Gastrocnemius medialis (tissue), 4 donors: ENCODE data around the gene DBH. TPM values are rescaled to one million over a fixed set of nuclear protein-coding genes. Genes with fewer than 3 reads are reported as not detected.

Experiments used
- ATAC-seq, 2 donors: fragments of 150-250 bp; one replicate each; pipeline ENCODE4 v1.9.1; 2016
- DNase-seq, 2 donors: peaks; one replicate each; pipeline ENCODE4 v3.0.0-alpha.2; 2019
- H3K27ac ChIP-seq, 4 donors: fragments of 200-600 bp; sonication (generic); 1 replicate in 1 of 4; 2 replicates in 3 of 4; pipeline ENCODE4 v1.5.1; 2016 to 2018; ENCODE audit warnings: mild to moderate bottlenecking in 2 of 4, moderate library complexity in 1 of 4
- H3K27me3 ChIP-seq, 3 donors: fragments of 200-600 bp; sonication (generic) in 2 of 3; 1 replicate in 1 of 3; 2 replicates in 2 of 3; pipeline versions ENCODE4 v1.5.1 to v1.6.0; 2016 to 2019; ENCODE audit warnings: mild to moderate bottlenecking in 1 of 3, moderate library complexity in 1 of 3
- H3K36me3 ChIP-seq, 2 donors: fragments of 200-600 bp; sonication (generic) in 1 of 2; one replicate each; pipeline ENCODE4 v1.5.1; 2017 to 2018
- H3K4me1 ChIP-seq, 2 donors: fragments of 200-600 bp; sonication (generic) in 1 of 2; one replicate each; pipeline ENCODE4 v1.5.1; 2016 to 2017; ENCODE audit warnings: mild to moderate bottlenecking in 2 of 2
- H3K4me3 ChIP-seq, 4 donors: fragments of 200-600 bp; sonication (generic) in 3 of 4; 1 replicate in 1 of 4; 2 replicates in 3 of 4; pipeline ENCODE4 v1.5.1; 2016 to 2019; ENCODE audit warnings: mild to moderate bottlenecking in 2 of 4
- H3K9me3 ChIP-seq, 3 donors: fragments of 200-600 bp; sonication (generic) in 2 of 3; 1 replicate in 1 of 3; 2 replicates in 2 of 3; pipeline ENCODE4 v1.5.1; 2016 to 2019
- CTCF ChIP-seq, 5 experiments: fragments of 450-650 bp in 3 of 5; fragments of 200-600 bp in 2 of 5; sonication (generic) in 2 of 5; IDR thresholded peaks in 4 of 5; conservative IDR thresholded peaks in 1 of 5; 1 replicate in 4 of 5; 2 replicates in 1 of 5; pipeline ENCODE4 v1.5.1; 2016 to 2019; ENCODE audit warnings: antibody characterized with exemption in 5 of 5, mild to moderate bottlenecking in 3 of 5, moderate library complexity in 3 of 5
- POLR2A ChIP-seq, 2 donors: fragments of 450-650 bp; IDR thresholded peaks; one replicate each; pipeline ENCODE4 v1.6.1; 2017; ENCODE audit warnings: antibody characterized with exemption in 2 of 2, mild to moderate bottlenecking in 2 of 2, moderate library complexity in 2 of 2
- in situ Hi-C, 4 donors: fragments of 200-750 bp; cut with MboI; loops; one replicate each; pipeline versions ENCODE4 v1.15.0 to v1.8.0; 2017; ENCODE audit warnings: low sequenced_read_pairs in 4 of 4
- intact Hi-C: fragments of 100-400 bp; cut with DNase I; formaldehyde crosslinking; loops from one replicate; pipeline ENCODE4 v1.15.1; 2023; ENCODE audit warnings: low total_unique reads
- total RNA-seq, 4 donors: library from RNA; depleted of rRNA; stranded (reverse); fragments of >200 nt; gene quantifications; one replicate each; pipeline versions ENCODE4 v1.1.0 to v1.2.3, GENCODE V29; 2016

DBH gene
- total RNA-seq, 4 donors from 2014 or later = not detected

DNA sequence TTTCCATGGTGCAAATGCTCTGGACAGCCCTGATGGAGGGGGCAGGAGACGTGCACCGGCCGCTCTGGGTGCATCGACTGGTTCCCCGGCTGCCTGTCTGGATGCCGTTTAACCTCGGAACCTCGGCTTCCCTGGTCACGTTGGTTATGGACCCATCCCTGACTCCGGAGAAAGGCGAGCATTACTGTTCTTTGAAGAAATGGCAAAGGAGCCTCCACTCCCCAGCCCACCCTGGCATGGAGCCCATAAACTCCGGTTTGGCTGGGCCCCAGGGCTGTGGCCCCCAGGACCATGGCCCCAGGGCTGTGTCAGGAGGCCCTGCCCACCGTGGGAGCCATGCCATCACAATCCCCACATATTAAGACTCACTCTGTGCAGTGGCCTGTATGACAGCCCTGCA lies 28.9 kb downstream of the DBH start:
- peaks cover 0 to 8% (median 8%) of the 10 kb centered on the region in 3 donors for H3K27me3 ChIP-seq
- H3K4me1 ChIP-seq = no peaks in the 10 kb centered on the region
- in situ Hi-C loops (no loop called here), intact Hi-C loops (no loop called here)
- DNase-seq (no peak), ATAC-seq (no peak)
- H3K27ac ChIP-seq = no peak overlapping the region
- no peaks in the 10 kb centered on the region for H3K9me3 ChIP-seq
- TF ChIP-seq POLR2A (IDR thresholded peaks at IDR 0.05) (no peak), CTCF (IDR thresholded peaks at IDR 0.05 in 4 of 5, conservative IDR thresholded peaks at IDR 0.05 in 1 of 5) (no peak)
- H3K4me3 ChIP-seq = no peak overlapping the region
- no peaks in the 10 kb centered on the region for H3K36me3 ChIP-seq

DNA sequence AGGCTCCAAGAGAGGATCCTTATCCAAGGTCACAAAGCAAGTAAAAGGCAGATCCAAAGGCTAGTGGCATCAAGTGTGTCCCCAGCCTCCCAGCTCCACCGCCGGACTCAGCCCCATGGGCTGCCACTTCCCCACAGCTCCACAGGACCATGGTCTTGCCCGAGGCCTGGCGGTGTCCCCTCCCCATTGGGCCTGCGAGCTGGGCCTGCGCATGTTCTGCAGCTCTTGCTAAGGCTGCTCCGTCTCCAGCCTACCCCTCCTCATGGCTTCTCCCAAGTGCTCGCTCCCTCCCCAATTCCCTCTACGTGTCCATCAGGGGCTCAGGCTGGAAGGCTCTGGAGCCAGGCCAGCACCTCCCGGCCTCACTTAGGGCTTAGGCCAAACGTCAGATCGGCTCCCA lies 29.4 kb downstream of the DBH start:
- no peaks in the 10 kb centered on the region for H3K4me1 ChIP-seq
- no peak overlapping the region for H3K27ac ChIP-seq
- no peaks in the 10 kb centered on the region for H3K9me3 ChIP-seq
- H3K36me3 ChIP-seq = no peaks in the 10 kb centered on the region
- DNase-seq = no peak
- no peak overlapping the region for H3K4me3 ChIP-seq
- in situ Hi-C loops (no loop called here), intact Hi-C loops (no loop called here)
- ATAC-seq = no peak
- TF ChIP-seq CTCF (IDR thresholded peaks at IDR 0.05 in 4 of 5, conservative IDR thresholded peaks at IDR 0.05 in 1 of 5) = no peak
- no peak for TF ChIP-seq POLR2A (IDR thresholded peaks at IDR 0.05)
- H3K27me3 ChIP-seq = peaks cover 0 to 8% (median 4%) of the 10 kb centered on the region in 3 donors

DNA sequence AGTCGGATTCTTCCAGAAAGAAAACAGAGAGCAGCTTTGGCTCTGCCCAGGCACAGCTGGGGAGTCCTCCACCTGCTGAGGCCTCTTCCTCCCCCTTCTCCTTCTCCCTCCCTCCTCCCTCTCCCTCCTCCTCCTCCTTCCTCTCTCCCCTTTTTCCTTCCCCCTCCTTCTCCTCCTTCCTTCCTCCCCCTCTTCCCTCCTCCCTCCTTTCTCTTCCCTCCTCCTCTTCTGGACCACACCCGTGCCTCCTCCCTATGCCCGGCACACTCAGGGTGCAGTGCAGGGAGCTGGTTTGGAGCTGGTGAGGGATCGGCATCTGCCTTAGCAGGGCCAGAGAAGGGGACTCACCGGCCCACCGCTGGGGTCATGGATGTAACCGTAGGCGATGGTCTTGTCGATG lies 30.2 kb downstream of the DBH start:
- no peak for DNase-seq
- ATAC-seq = no peak
- intact Hi-C loops = no loop called here
- no peak overlapping the region for H3K4me3 ChIP-seq
- H3K27ac ChIP-seq = no peak overlapping the region
- TF ChIP-seq POLR2A (IDR thresholded peaks at IDR 0.05) = no peak
- TF ChIP-seq CTCF (IDR thresholded peaks at IDR 0.05 in 4 of 5, conservative IDR thresholded peaks at IDR 0.05 in 1 of 5) = no peak
- no peaks in the 10 kb centered on the region for H3K4me1 ChIP-seq
- H3K36me3 ChIP-seq = no peaks in the 10 kb centered on the region
- in situ Hi-C loops = no loop called here
- H3K27me3 ChIP-seq = peaks cover 0 to 4% (median 2%) of the 10 kb centered on the region in 3 donors
- H3K9me3 ChIP-seq = no peaks in the 10 kb centered on the region

DNA sequence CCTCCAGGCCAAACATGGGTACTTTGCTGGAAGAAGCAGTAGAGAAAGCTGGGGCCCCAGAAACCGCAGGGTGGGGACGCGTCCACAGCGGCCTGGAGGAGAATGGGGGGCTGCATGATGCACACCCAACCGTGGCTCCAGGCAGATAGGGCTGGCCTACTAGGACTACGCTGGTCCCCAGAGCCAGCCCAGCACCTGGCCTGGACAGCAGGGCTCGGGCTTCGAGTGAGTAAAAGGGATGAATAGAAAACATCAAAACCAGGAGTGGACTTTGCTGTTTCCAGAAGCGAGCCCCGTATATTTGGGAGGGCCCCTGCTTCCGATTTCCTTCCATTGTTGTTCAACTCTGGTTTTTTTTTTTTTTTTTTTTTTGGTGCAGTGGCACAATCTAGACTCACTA lies 30.7 kb downstream of the DBH start:
- TF ChIP-seq CTCF (IDR thresholded peaks at IDR 0.05 in 4 of 5, conservative IDR thresholded peaks at IDR 0.05 in 1 of 5) (no peak), POLR2A (IDR thresholded peaks at IDR 0.05) (no peak)
- H3K4me3 ChIP-seq = no peak overlapping the region
- in situ Hi-C loops = no loop called here
- H3K36me3 ChIP-seq = no peaks in the 10 kb centered on the region
- peaks cover 0 to 4% (median 2%) of the 10 kb centered on the region in 3 donors for H3K27me3 ChIP-seq
- H3K27ac ChIP-seq = no peak overlapping the region
- no peaks in the 10 kb centered on the region for H3K9me3 ChIP-seq
- intact Hi-C loops = no loop called here
- no peaks in the 10 kb centered on the region for H3K4me1 ChIP-seq
- DNase-seq (no peak), ATAC-seq (no peak)

DNA sequence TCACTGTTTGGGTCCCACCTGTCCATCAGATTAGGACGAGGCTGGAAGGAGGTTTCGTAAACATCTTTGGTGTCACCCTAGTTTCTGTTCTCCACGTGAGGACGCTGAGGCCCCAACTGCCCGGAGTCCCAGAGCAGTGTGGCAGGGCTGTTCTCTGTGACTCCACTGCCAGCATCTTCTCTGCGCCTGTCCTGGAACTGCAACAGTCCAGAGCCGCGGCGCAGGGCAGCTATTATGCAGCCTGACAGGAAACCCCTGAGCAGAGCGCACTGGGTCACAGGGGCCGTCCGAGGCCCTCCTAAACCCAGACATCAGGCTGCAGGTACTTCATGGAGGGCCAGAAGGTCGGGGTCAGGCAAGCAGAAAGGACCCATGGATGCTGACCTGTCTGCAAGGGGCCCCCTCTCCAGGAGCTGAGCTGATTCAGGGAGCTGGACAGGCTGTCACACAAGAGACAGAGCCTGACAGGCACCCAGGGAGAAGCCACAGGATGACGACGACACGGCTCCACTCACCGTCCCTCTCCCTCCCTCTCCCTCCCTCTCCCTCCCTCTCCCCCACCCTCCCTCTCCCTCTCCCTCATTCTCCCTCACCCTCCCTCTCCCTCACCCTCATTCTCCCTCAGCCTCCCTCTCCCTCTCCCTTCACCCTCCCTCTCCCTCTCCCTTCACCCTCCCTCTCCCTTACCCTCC lies 31.7 kb downstream of the DBH start:
- Histone ChIP-seq H3K4me3 (no peak overlapping the region), H3K4me1 (no peaks in the 10 kb centered on the region), H3K27ac (no peak overlapping the region), H3K9me3 (no peaks in the 10 kb centered on the region), H3K27me3 (peaks cover 0 to 4% (median 0%) of the 10 kb centered on the region in 3 donors), H3K36me3 (no peaks in the 10 kb centered on the region)
- in situ Hi-C loops (no loop called here), intact Hi-C loops (no loop called here)
- no peak for TF ChIP-seq CTCF (IDR thresholded peaks at IDR 0.05 in 4 of 5, conservative IDR thresholded peaks at IDR 0.05 in 1 of 5)
- ATAC-seq (no peak), DNase-seq (no peak)
